Ishikawa (cell line): ENCODE measurements around the gene RASAL3.

ENCODE experiments used
- CEBPB ChIP-seq: IDR thresholded peaks from 2 replicates; pipeline ENCODE4 v1.6.1; 2012
- EGR1 ChIP-seq: IDR thresholded peaks from 2 replicates; pipeline ENCODE4 v1.6.1; 2012
- TAF1 ChIP-seq: IDR thresholded peaks from 2 replicates; pipeline ENCODE4 v1.6.1; 2012; ENCODE audit warnings: low read depth, mild to moderate bottlenecking
- TCF12 ChIP-seq: IDR thresholded peaks from 2 replicates; pipeline ENCODE4 v1.6.1; 2012; ENCODE audit warnings: low read depth
- TF ChIP-seq, protein P1 (sequence below): IDR thresholded peaks from 2 replicates; pipeline ENCODE4 v1.6.1; 2012
- TF ChIP-seq, protein P2 (sequence below): IDR thresholded peaks from 2 replicates; pipeline ENCODE4 v1.6.1; 2012; ENCODE audit warnings: low read depth, mild to moderate bottlenecking
- TF ChIP-seq, protein P3 (sequence below): IDR thresholded peaks from 2 replicates; pipeline ENCODE4 v1.6.1; 2012

DNA sequence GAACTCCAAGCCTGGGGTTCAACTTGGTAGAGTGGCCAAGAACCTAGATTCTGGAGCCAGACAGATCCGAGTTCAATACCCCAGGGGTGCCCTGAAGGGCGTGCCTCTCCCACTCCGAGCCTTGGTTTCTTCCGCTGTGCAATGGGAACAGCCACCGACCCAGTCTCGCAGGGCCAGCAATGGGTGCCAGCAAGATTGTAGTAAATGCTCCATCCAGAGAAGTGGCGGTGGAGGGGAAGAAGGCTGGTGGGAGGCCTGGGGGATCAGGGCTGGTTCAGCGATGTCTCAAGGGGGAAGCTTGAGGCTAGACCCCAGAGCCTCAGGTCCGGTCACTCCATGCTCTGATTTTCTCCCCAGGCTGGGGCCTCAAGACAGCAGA lies 19.1 kb downstream of the RASAL3 start:
- TF ChIP-seq TCF12: no peak
- no peak for TF ChIP-seq EGR1
- TF ChIP-seq CEBPB: no peak
- TF ChIP-seq, protein P1, sequence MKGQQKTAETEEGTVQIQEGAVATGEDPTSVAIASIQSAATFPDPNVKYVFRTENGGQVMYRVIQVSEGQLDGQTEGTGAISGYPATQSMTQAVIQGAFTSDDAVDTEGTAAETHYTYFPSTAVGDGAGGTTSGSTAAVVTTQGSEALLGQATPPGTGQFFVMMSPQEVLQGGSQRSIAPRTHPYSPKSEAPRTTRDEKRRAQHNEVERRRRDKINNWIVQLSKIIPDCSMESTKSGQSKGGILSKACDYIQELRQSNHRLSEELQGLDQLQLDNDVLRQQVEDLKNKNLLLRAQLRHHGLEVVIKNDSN: no peak
- TF ChIP-seq TAF1: no peak
- TF ChIP-seq, protein P2, sequence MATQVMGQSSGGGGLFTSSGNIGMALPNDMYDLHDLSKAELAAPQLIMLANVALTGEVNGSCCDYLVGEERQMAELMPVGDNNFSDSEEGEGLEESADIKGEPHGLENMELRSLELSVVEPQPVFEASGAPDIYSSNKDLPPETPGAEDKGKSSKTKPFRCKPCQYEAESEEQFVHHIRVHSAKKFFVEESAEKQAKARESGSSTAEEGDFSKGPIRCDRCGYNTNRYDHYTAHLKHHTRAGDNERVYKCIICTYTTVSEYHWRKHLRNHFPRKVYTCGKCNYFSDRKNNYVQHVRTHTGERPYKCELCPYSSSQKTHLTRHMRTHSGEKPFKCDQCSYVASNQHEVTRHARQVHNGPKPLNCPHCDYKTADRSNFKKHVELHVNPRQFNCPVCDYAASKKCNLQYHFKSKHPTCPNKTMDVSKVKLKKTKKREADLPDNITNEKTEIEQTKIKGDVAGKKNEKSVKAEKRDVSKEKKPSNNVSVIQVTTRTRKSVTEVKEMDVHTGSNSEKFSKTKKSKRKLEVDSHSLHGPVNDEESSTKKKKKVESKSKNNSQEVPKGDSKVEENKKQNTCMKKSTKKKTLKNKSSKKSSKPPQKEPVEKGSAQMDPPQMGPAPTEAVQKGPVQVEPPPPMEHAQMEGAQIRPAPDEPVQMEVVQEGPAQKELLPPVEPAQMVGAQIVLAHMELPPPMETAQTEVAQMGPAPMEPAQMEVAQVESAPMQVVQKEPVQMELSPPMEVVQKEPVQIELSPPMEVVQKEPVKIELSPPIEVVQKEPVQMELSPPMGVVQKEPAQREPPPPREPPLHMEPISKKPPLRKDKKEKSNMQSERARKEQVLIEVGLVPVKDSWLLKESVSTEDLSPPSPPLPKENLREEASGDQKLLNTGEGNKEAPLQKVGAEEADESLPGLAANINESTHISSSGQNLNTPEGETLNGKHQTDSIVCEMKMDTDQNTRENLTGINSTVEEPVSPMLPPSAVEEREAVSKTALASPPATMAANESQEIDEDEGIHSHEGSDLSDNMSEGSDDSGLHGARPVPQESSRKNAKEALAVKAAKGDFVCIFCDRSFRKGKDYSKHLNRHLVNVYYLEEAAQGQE: no peak
- TF ChIP-seq, protein P3, sequence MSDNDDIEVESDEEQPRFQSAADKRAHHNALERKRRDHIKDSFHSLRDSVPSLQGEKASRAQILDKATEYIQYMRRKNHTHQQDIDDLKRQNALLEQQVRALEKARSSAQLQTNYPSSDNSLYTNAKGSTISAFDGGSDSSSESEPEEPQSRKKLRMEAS: no peak
